SK-N-SH (cell line): ENCODE results near the gene NAV2. TPM values are rescaled to one million over a fixed set of nuclear protein-coding genes. Genes with fewer than 3 reads are reported as not detected.

ENCODE experiments used
- CTCF ChIA-PET: fragments of 300-600, 350-600 bp; formaldehyde crosslinking; extraction: SDS; loops from one replicate; lab custom pipeline; 2021; lab: Yijun Ruan, JAX
- POLR2A ChIA-PET: fragments of 350-600 bp; sonication (Branson Sonifier 250); formaldehyde crosslinking; extraction: SDS; loops from one replicate; lab custom pipeline; 2020; ENCODE audit warnings: antibody characterized with exemption, inconsistent platforms; lab: Yijun Ruan, JAX
- DNase-seq: peaks from one replicate; pipeline ENCODE4 v3.0.0; 2012
- H2AFZ ChIP-seq: fragments of 200-600 bp; sonication (generic); 2 replicates; pipeline ENCODE4 v1.8.1; 2016; ENCODE audit warnings: antibody characterized with exemption, mild to moderate bottlenecking, low read depth
- H3F3A ChIP-seq: fragments of 200-600 bp; sonication (generic); replicated peaks from 2 replicates; pipeline ENCODE3; 2016; ENCODE audit warnings: antibody characterized with exemption, mild to moderate bottlenecking; ENCODE audit not compliant: insufficient read depth
- H3K27ac ChIP-seq, 2 experiments: fragments of 200-500 bp in 1 of 2; fragments of 200-600 bp in 1 of 2; sonication (Bioruptor generic) in 1 of 2; sonication (generic), shearing (Covaris generic) in 1 of 2; 2 replicates each; pipeline versions ENCODE4 v1.5.1 to v1.6.1; 2014 to 2016; ENCODE audit warnings: low read depth in 2 of 2, inconsistent platforms in 1 of 2, low read length in 1 of 2, mild to moderate bottlenecking in 1 of 2, mixed read lengths in 1 of 2
- H3K27me3 ChIP-seq: fragments of 200-600 bp; sonication (generic), shearing (Covaris generic); 2 replicates; pipeline ENCODE4 v1.6.1; 2016; ENCODE audit warnings: mixed run types; ENCODE audit not compliant: insufficient read depth
- H3K36me3 ChIP-seq, 2 experiments: fragments of 200-500 bp in 1 of 2; fragments of 200-600 bp in 1 of 2; sonication (Bioruptor generic) in 1 of 2; sonication (generic) in 1 of 2; replicated peaks in 1 of 2; 2 replicates each; pipeline versions ENCODE3 to v1.5.1; 2014 to 2016; ENCODE audit warnings: low read length in 1 of 2, mild to moderate bottlenecking in 1 of 2; ENCODE audit not compliant: insufficient read depth in 2 of 2, control insufficient read depth in 1 of 2
- H3K4me1 ChIP-seq, 2 experiments: fragments of 200-500 bp in 1 of 2; fragments of 200-600 bp in 1 of 2; sonication (Bioruptor generic) in 1 of 2; sonication (generic), shearing (Covaris generic) in 1 of 2; 2 replicates each; pipeline versions ENCODE4 v1.5.1 to v1.6.1; 2014 to 2016; ENCODE audit warnings: low read depth in 1 of 2, low read length in 1 of 2, mixed run types in 1 of 2; ENCODE audit not compliant: insufficient read depth in 2 of 2, control insufficient read depth in 1 of 2
- H3K4me2 ChIP-seq: fragments of 200-600 bp; sonication (generic), shearing (Covaris generic); 2 replicates; pipeline ENCODE4 v1.6.1; 2017; ENCODE audit warnings: mixed run types
- H3K4me3 ChIP-seq, 2 experiments: fragments of 200-500 bp in 1 of 2; fragments of 200-600 bp in 1 of 2; sonication (Bioruptor generic) in 1 of 2; sonication (generic), shearing (Covaris generic) in 1 of 2; 2 replicates each; pipeline versions ENCODE4 v1.5.1 to v1.8.1; 2014 to 2016; ENCODE audit warnings: low read depth in 2 of 2, inconsistent platforms in 1 of 2, low read length in 1 of 2, mild to moderate bottlenecking in 1 of 2, mixed read lengths in 1 of 2, moderate library complexity in 1 of 2
- H3K79me2 ChIP-seq: fragments of 200-600 bp; sonication (generic); 2 replicates; pipeline ENCODE4 v1.8.1; 2017; ENCODE audit warnings: mild to moderate bottlenecking; ENCODE audit not compliant: insufficient read depth
- H3K9ac ChIP-seq: fragments of 200-600 bp; sonication (generic); 2 replicates; pipeline ENCODE4 v1.6.1; 2017; ENCODE audit warnings: mixed run types
- H3K9me2 ChIP-seq: fragments of 200-600 bp; sonication (generic); 2 replicates; pipeline ENCODE4 v1.6.1; 2017; ENCODE audit warnings: mixed run types
- H3K9me3 ChIP-seq: fragments of 200-600 bp; sonication (generic); 2 replicates; pipeline ENCODE4 v1.6.1; 2017; ENCODE audit warnings: mixed run types, mild to moderate bottlenecking, moderate library complexity
- H4K20me1 ChIP-seq: fragments of 200-600 bp; sonication (generic); 2 replicates; pipeline ENCODE4 v1.6.1; 2017; ENCODE audit warnings: mild to moderate bottlenecking, mixed run types; ENCODE audit not compliant: insufficient read depth
- CTCF ChIP-seq: fragments of 200-600 bp; sonication (generic); IDR thresholded peaks from 2 replicates; pipeline ENCODE4 v1.6.1; 2017; ENCODE audit warnings: antibody characterized with exemption, mild to moderate bottlenecking, moderate library complexity
- ELF1 ChIP-seq: IDR thresholded peaks from 2 replicates; pipeline ENCODE4 v1.4.0; 2012
- EP300 ChIP-seq, 2 experiments: IDR thresholded peaks; 2 replicates each; pipeline versions ENCODE4 v1.4.0 to v1.6.1; 2012; ENCODE audit warnings: borderline replicate concordance in 1 of 2, low read depth in 1 of 2, low read length in 1 of 2
- EZH2phosphoT487 ChIP-seq: fragments of 200-600 bp; sonication (generic); IDR thresholded peaks from 2 replicates; pipeline ENCODE4 v1.6.1; 2017; ENCODE audit warnings: low read depth, mixed run types, mild to moderate bottlenecking, antibody characterized with exemption, moderate library complexity, borderline replicate concordance
- FOSL2 ChIP-seq: IDR thresholded peaks from 2 replicates; pipeline ENCODE4 v1.4.0; 2012; ENCODE audit warnings: low read depth, mild to moderate bottlenecking, moderate library complexity, borderline replicate concordance
- FOXM1 ChIP-seq: IDR thresholded peaks from 2 replicates; pipeline ENCODE4 v1.4.0; 2012; ENCODE audit warnings: low read depth, mild to moderate bottlenecking
- GABPA ChIP-seq: IDR thresholded peaks from 2 replicates; pipeline ENCODE4 v1.4.0; 2012; ENCODE audit warnings: low read depth, mild to moderate bottlenecking
- GATA2 ChIP-seq: sonication (generic); formaldehyde crosslinking; IDR thresholded peaks from 2 replicates; pipeline ENCODE4 v1.5.0; 2020; ENCODE audit warnings: mild to moderate bottlenecking, missing genetic modification reagents
- JUND ChIP-seq: IDR thresholded peaks from 2 replicates; pipeline ENCODE4 v1.4.0; 2012
- NFIC ChIP-seq: IDR thresholded peaks from 2 replicates; pipeline ENCODE4 v1.4.0; 2012; ENCODE audit warnings: borderline replicate concordance
- POLR2AphosphoS5 ChIP-seq: IDR thresholded peaks from 2 replicates; pipeline ENCODE4 v1.6.1; 2012; ENCODE audit warnings: low read depth, low read length
- RAD21 ChIP-seq: IDR thresholded peaks from 2 replicates; pipeline ENCODE4 v1.6.1; 2012; ENCODE audit warnings: mild to moderate bottlenecking, low read length
- SIN3A ChIP-seq: IDR thresholded peaks from 2 replicates; pipeline ENCODE4 v1.6.1; 2012; ENCODE audit warnings: low read depth, mild to moderate bottlenecking, low read length, moderate library complexity, borderline replicate concordance
- TAF1 ChIP-seq: IDR thresholded peaks from 2 replicates; pipeline ENCODE4 v1.6.1; 2012; ENCODE audit warnings: low read depth, mild to moderate bottlenecking, low read length, moderate library complexity, borderline replicate concordance
- TEAD4 ChIP-seq: IDR thresholded peaks from 2 replicates; pipeline ENCODE4 v1.4.0; 2012; ENCODE audit warnings: mild to moderate bottlenecking, borderline replicate concordance; ENCODE audit not compliant: insufficient read depth
- USF1 ChIP-seq: IDR thresholded peaks from 2 replicates; pipeline ENCODE4 v1.4.0; 2012; ENCODE audit warnings: low read depth, borderline replicate concordance
- WGBS: methylation state at CpG from one replicate; pipeline ENCODE4 v1.1.6; 2017; ENCODE audit warnings: low lambda C conversion rate; 5-methylcytosine and 5-hydroxymethylcytosine counted together
- polyA plus RNA-seq, 3 experiments: library from polyadenylated mRNA; depleted of rRNA; stranded (reverse); fragments of >200 nt; gene quantifications; 2 replicates each; pipeline ENCODE4 v1.2.3, GENCODE V29; 2012
- TF ChIP-seq, protein P1 (sequence below): IDR thresholded peaks from 2 replicates; pipeline ENCODE4; 2012
- TF ChIP-seq, protein P2 (sequence below): IDR thresholded peaks from 2 replicates; pipeline ENCODE4 v1.6.1; 2012; ENCODE audit warnings: mild to moderate bottlenecking, low read depth, low read length, moderate library complexity

The NAV2 gene
- polyA plus RNA-seq, 1 of the 3 experiments (the other 2 are of a cell fraction), result 26.2 TPM

GRCh38 chr11:19795082-19795481, 82.4 kb downstream of the NAV2 start:
- Histone ChIP-seq H4K20me1 (peaks cover 99% of the 10 kb centered on the region), H3K4me3 (no peak overlapping the region), H3K4me2 (no peak overlapping the region), H3K27ac (no peak overlapping the region; a peak in 1 of 4 replicates), H3K36me3 (peaks cover 5 to 26% of the 10 kb centered on the region in 2 experiments), H3F3A (peaks cover 6% of the 10 kb centered on the region), H3K79me2 (peaks cover 99% of the 10 kb centered on the region), H2AFZ (no peak overlapping the region), H3K4me1 (peaks cover 0 to 65% of the 10 kb centered on the region in 2 experiments; a peak in 2 of 4 replicates), H3K27me3 (no peaks in the 10 kb centered on the region), H3K9me3 (no peaks in the 10 kb centered on the region), H3K9ac (no peak overlapping the region), H3K9me2 (no peaks in the 10 kb centered on the region)
- POLR2A ChIA-PET, result no interaction called here
- CTCF ChIA-PET, result interaction anchor here (0.6 to 3.9 kb wide), 7 partner anchors 12 to 724 kb away, joined by 3 to 13 read pairs (median 4); no protein-coding TSS in a partner anchor
- no peak for TF ChIP-seq GABPA
- no peak for TF ChIP-seq EZH2phosphoT487
- no peak for TF ChIP-seq TAF1
- no peak for TF ChIP-seq GATA2 (CRISPR knock-in tag)
- no peak for TF ChIP-seq ELF1
- TF ChIP-seq CTCF, result no peak
- TF ChIP-seq SIN3A, result no peak
- TF ChIP-seq USF1, result no peak
- TF ChIP-seq JUND, result no peak
- no peak for TF ChIP-seq TEAD4
- no peak for TF ChIP-seq EP300 (IDR thresholded peaks at IDR 0.05; ENCODE audit: borderline replicate concordance in 1 of 2, low read depth in 1 of 2, low read length in 1 of 2)
- TF ChIP-seq NFIC, result no peak
- TF ChIP-seq RAD21, result no peak
- TF ChIP-seq, protein P1, sequence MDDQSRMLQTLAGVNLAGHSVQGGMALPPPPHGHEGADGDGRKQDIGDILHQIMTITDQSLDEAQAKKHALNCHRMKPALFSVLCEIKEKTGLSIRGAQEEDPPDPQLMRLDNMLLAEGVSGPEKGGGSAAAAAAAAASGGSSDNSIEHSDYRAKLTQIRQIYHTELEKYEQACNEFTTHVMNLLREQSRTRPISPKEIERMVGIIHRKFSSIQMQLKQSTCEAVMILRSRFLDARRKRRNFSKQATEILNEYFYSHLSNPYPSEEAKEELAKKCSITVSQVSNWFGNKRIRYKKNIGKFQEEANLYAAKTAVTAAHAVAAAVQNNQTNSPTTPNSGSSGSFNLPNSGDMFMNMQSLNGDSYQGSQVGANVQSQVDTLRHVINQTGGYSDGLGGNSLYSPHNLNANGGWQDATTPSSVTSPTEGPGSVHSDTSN, result no peak
- no peak for TF ChIP-seq FOSL2
- TF ChIP-seq, protein P2, sequence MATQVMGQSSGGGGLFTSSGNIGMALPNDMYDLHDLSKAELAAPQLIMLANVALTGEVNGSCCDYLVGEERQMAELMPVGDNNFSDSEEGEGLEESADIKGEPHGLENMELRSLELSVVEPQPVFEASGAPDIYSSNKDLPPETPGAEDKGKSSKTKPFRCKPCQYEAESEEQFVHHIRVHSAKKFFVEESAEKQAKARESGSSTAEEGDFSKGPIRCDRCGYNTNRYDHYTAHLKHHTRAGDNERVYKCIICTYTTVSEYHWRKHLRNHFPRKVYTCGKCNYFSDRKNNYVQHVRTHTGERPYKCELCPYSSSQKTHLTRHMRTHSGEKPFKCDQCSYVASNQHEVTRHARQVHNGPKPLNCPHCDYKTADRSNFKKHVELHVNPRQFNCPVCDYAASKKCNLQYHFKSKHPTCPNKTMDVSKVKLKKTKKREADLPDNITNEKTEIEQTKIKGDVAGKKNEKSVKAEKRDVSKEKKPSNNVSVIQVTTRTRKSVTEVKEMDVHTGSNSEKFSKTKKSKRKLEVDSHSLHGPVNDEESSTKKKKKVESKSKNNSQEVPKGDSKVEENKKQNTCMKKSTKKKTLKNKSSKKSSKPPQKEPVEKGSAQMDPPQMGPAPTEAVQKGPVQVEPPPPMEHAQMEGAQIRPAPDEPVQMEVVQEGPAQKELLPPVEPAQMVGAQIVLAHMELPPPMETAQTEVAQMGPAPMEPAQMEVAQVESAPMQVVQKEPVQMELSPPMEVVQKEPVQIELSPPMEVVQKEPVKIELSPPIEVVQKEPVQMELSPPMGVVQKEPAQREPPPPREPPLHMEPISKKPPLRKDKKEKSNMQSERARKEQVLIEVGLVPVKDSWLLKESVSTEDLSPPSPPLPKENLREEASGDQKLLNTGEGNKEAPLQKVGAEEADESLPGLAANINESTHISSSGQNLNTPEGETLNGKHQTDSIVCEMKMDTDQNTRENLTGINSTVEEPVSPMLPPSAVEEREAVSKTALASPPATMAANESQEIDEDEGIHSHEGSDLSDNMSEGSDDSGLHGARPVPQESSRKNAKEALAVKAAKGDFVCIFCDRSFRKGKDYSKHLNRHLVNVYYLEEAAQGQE, result no peak
- no peak for TF ChIP-seq FOXM1
- no peak for TF ChIP-seq POLR2AphosphoS5
- DNase-seq, result no peak
- WGBS, result 91% methylated on average over 1 of the region's 1 CpG
